Mesendoderm (in vitro differentiated cells): ENCODE results near the gene C6orf47. TPM values are rescaled to one million over a fixed set of nuclear protein-coding genes. Genes with fewer than 3 reads are reported as not detected.

Source experiments
- DNase-seq: peaks from one replicate; pipeline ENCODE4 v3.0.0; 2013
- H2AK5ac ChIP-seq: 2 replicates; pipeline ENCODE4 v1.6.1; 2013; ENCODE audit warnings: low read length, inconsistent platforms
- H2BK120ac ChIP-seq: 2 replicates; pipeline ENCODE4 v1.6.1; 2013; ENCODE audit warnings: low read depth, mild to moderate bottlenecking, low read length, moderate library complexity, mixed read lengths
- H2BK15ac ChIP-seq: replicated peaks from 2 replicates; pipeline ENCODE4 v1.6.1; 2013; ENCODE audit warnings: low read depth, mild to moderate bottlenecking, moderate library complexity
- H2BK5ac ChIP-seq: 2 replicates; pipeline ENCODE4 v1.6.1; 2013; ENCODE audit warnings: low read length, inconsistent platforms
- H3K18ac ChIP-seq: 2 replicates; pipeline ENCODE4 v1.6.1; 2013; ENCODE audit warnings: mild to moderate bottlenecking, low read length, mixed read lengths
- H3K23ac ChIP-seq: one replicate; pipeline ENCODE4 v1.6.1; 2013; ENCODE audit warnings: low read length
- H3K27ac ChIP-seq: 2 replicates; pipeline ENCODE4 v1.5.1; 2013; ENCODE audit warnings: low read depth, mild to moderate bottlenecking, inconsistent platforms, low read length, moderate library complexity
- H3K27me3 ChIP-seq: 2 replicates; pipeline ENCODE4 v1.6.1; 2013; ENCODE audit warnings: low read length, control low read depth, mild to moderate bottlenecking, inconsistent platforms; ENCODE audit not compliant: insufficient read depth, poor library complexity
- H3K36me3 ChIP-seq: 2 replicates; pipeline ENCODE4 v1.6.1; 2013; ENCODE audit warnings: low read length, inconsistent platforms; ENCODE audit not compliant: control insufficient read depth, insufficient read depth
- H3K4ac ChIP-seq: one replicate; pipeline ENCODE4 v1.6.1; 2013; ENCODE audit warnings: low read depth, mild to moderate bottlenecking, low read length, moderate library complexity
- H3K4me1 ChIP-seq: 2 replicates; pipeline ENCODE4 v1.6.1; 2013; ENCODE audit warnings: low read depth, low read length, inconsistent platforms; ENCODE audit not compliant: control insufficient read depth
- H3K4me2 ChIP-seq: 2 replicates; pipeline ENCODE4 v1.6.1; 2013; ENCODE audit warnings: low read length
- H3K4me3 ChIP-seq: 2 replicates; pipeline ENCODE4 v1.5.1; 2013; ENCODE audit warnings: mild to moderate bottlenecking, low read length
- H3K56ac ChIP-seq: one replicate; pipeline ENCODE4 v1.6.1; 2013; ENCODE audit warnings: low read length
- H3K79me1 ChIP-seq: 2 replicates; pipeline ENCODE4 v1.6.1; 2013; ENCODE audit warnings: low read length, inconsistent platforms
- H3K79me2 ChIP-seq: 2 replicates; pipeline ENCODE4 v1.6.1; 2013; ENCODE audit warnings: mild to moderate bottlenecking, low read length; ENCODE audit not compliant: control insufficient read depth, insufficient read depth
- H3K9ac ChIP-seq: 2 replicates; pipeline ENCODE4 v1.6.1; 2013; ENCODE audit warnings: low read length, inconsistent platforms
- H4K5ac ChIP-seq: one replicate; pipeline ENCODE4 v1.6.1; 2013; ENCODE audit warnings: low read length
- H4K8ac ChIP-seq: one replicate; pipeline ENCODE4 v1.6.1; 2013; ENCODE audit warnings: low read depth, mild to moderate bottlenecking, control low read depth, low read length, moderate library complexity
- WGBS: extraction: QIAGEN DNeasy Blood & Tissue Kit; methylation state at CpG from one replicate; pipeline ENCODE4 v1.1.7; 2013; ENCODE audit warnings: low lambda C conversion rate, missing lambda C conversion rate; ENCODE audit not compliant: insufficient coverage; ENCODE audit errors: extremely low coverage; 5-methylcytosine and 5-hydroxymethylcytosine counted together
- small RNA-seq: library from polyadenylated mRNA; stranded (forward); fragments of <200 nt; extraction: miRNeasy Mini kit (QIAGEN cat#:217004); gene quantifications from one replicate; pipeline ENCODE3, GENCODE V24; 2013; ENCODE audit not compliant: insufficient read depth

C6orf47 gene

GRCh38 chr6:31614075-31614619 is 46.4 kb downstream of the C6orf47 start:
- Histone ChIP-seq H3K4ac (no peak overlapping the region), H3K27ac (no peak overlapping the region), H2AK5ac (no peak overlapping the region), H3K36me3 (no peaks in the 10 kb centered on the region), H3K79me2 (no peaks in the 10 kb centered on the region), H2BK5ac (no peak overlapping the region), H2BK120ac (no peak overlapping the region), H3K23ac (no peak overlapping the region), H3K4me2 (no peak overlapping the region), H3K27me3 (no peaks in the 10 kb centered on the region), H4K5ac (no peak overlapping the region), H2BK15ac (no peak overlapping the region), H3K56ac (no peak overlapping the region), H3K4me3 (no peak overlapping the region), H3K18ac (no peak overlapping the region), H4K8ac (no peak overlapping the region), H3K9ac (no peak overlapping the region), H3K79me1 (no peaks in the 10 kb centered on the region), H3K4me1 (peaks cover 8% of the 10 kb centered on the region)
- no peak for DNase-seq
- no CpG with 5 or more reads among the region's 8 CpGs for WGBS

- H2BK120ac ChIP-seq: no peak overlapping the region
- H3K36me3 ChIP-seq: no peaks in the 10 kb centered on the region
- no CpG with 5 or more reads among the region's 4 CpGs for WGBS
- peaks cover 10% of the 10 kb centered on the region for H3K4me1 ChIP-seq
- no peaks in the 10 kb centered on the region for H3K27me3 ChIP-seq
- no peak overlapping the region for H3K23ac ChIP-seq
- H2AK5ac ChIP-seq: no peak overlapping the region
- no peak for DNase-seq
- no peak overlapping the region for H3K4me3 ChIP-seq
- no peak overlapping the region for H3K9ac ChIP-seq
- no peaks in the 10 kb centered on the region for H3K79me1 ChIP-seq
- H4K5ac ChIP-seq: no peak overlapping the region
- no peak overlapping the region for H3K56ac ChIP-seq
- H3K79me2 ChIP-seq: no peaks in the 10 kb centered on the region
- H2BK15ac ChIP-seq: no peak overlapping the region
- no peak overlapping the region for H3K18ac ChIP-seq
- H3K27ac ChIP-seq: no peak overlapping the region
- no peak overlapping the region for H3K4me2 ChIP-seq
- H2BK5ac ChIP-seq: no peak overlapping the region
- no peak overlapping the region for H3K4ac ChIP-seq
- H4K8ac ChIP-seq: no peak overlapping the region
Observed at GRCh38 chr6:31610968-31611367, 49.6 kb downstream of the C6orf47 start.

GRCh38 chr6:31609519-31610406 is 50.8 kb downstream of the C6orf47 start:
- H3K4me3 ChIP-seq: no peak overlapping the region
- H3K27ac ChIP-seq: no peak overlapping the region
- no peak overlapping the region for H2BK15ac ChIP-seq
- H2AK5ac ChIP-seq: no peak overlapping the region
- H3K23ac ChIP-seq: no peak overlapping the region
- no peaks in the 10 kb centered on the region for H3K79me2 ChIP-seq
- H3K27me3 ChIP-seq: no peaks in the 10 kb centered on the region
- no peak overlapping the region for H3K4me2 ChIP-seq
- H3K4me1 ChIP-seq: peaks cover 2% of the 10 kb centered on the region
- no peak overlapping the region for H3K9ac ChIP-seq
- no peak for DNase-seq
- WGBS: no CpG with 5 or more reads among the region's 8 CpGs
- H4K5ac ChIP-seq: no peak overlapping the region
- H3K56ac ChIP-seq: peak overlapping the region; percentile 17
- no peak overlapping the region for H4K8ac ChIP-seq
- no peak overlapping the region for H2BK5ac ChIP-seq
- H3K18ac ChIP-seq: no peak overlapping the region
- H3K4ac ChIP-seq: no peak overlapping the region
- H2BK120ac ChIP-seq: no peak overlapping the region
- no peaks in the 10 kb centered on the region for H3K79me1 ChIP-seq
- no peaks in the 10 kb centered on the region for H3K36me3 ChIP-seq

Small RNAs within 50 kb of the gene (small RNA-seq; reads per million reads assigned to genes)
- gene MIR4646 (not detected), gene MIR6832 (not detected), gene RF00019 (not detected), gene SNORA38 (13.3 reads per million, percentile 88 among the genes with 10 or more reads in this experiment), gene UQCRHP1 (not detected)
